HepG2 (cell line): ENCODE measurements around the gene IQCH. TPM values are rescaled to one million over a fixed set of nuclear protein-coding genes. Genes with fewer than 3 reads are reported as not detected.

Source experiments
- ATF5 ChIP-seq: sonication (generic); formaldehyde crosslinking; IDR thresholded peaks from 2 replicates; pipeline ENCODE4 v1.4.0; 2020; ENCODE audit warnings: mild to moderate bottlenecking, low read depth, missing genetic modification reagents
- CREBL2 ChIP-seq: sonication (generic); formaldehyde crosslinking; IDR thresholded peaks from 2 replicates; pipeline ENCODE4 v1.8.1; 2023; ENCODE audit warnings: missing genetic modification reagents, mild to moderate bottlenecking, borderline replicate concordance
- ELF3 ChIP-seq: IDR thresholded peaks from 2 replicates; pipeline ENCODE4 v1.6.1; 2016; ENCODE audit warnings: missing genetic modification reagents, missing compliant biosample characterization
- EZH2 ChIP-seq: conservative IDR thresholded peaks from 2 replicates; pipeline ENCODE4 v1.6.1; 2012; ENCODE audit warnings: mild to moderate bottlenecking, low read depth, low read length, moderate library complexity
- MYPOP ChIP-seq: sonication (generic); formaldehyde crosslinking; IDR thresholded peaks from 2 replicates; pipeline ENCODE4 v1.8.1; 2023; ENCODE audit warnings: mild to moderate bottlenecking, moderate library complexity, missing genetic modification reagents
- POGK ChIP-seq: sonication (generic); formaldehyde crosslinking; conservative IDR thresholded peaks from 2 replicates; pipeline ENCODE4 v1.8.0; 2022; ENCODE audit warnings: mild to moderate bottlenecking, moderate library complexity, missing genetic modification reagents
- PTBP1 ChIP-seq: fragments of 200-400 bp; formaldehyde crosslinking; IDR thresholded peaks from 2 replicates; pipeline ENCODE4 v1.6.1; 2018; ENCODE audit warnings: low read length, low read depth; ENCODE audit not compliant: poor library complexity, severe bottlenecking
- SKI ChIP-seq: fragments of 450-650 bp; IDR thresholded peaks from one replicate; pipeline ENCODE4 v1.6.1; 2018; ENCODE audit warnings: mild to moderate bottlenecking; ENCODE audit not compliant: partially characterized antibody
- ZBTB37 ChIP-seq: sonication (generic); formaldehyde crosslinking; IDR thresholded peaks from 2 replicates; pipeline ENCODE4 v1.4.0; 2020; ENCODE audit warnings: mild to moderate bottlenecking, missing genetic modification reagents
- ZBTB38 ChIP-seq: sonication (generic); formaldehyde crosslinking; IDR thresholded peaks from 2 replicates; pipeline ENCODE4 v1.5.1; 2020; ENCODE audit warnings: mild to moderate bottlenecking, missing genetic modification reagents
- ZC3H13 ChIP-seq: sonication (generic); formaldehyde crosslinking; IDR thresholded peaks from 2 replicates; pipeline ENCODE4 v1.8.1; 2023; ENCODE audit warnings: mild to moderate bottlenecking, missing genetic modification reagents, moderate library complexity
- ZNF24 ChIP-seq: fragments of 450-650 bp; IDR thresholded peaks from 2 replicates; pipeline ENCODE4 v1.6.1; 2017; ENCODE audit warnings: antibody characterized with exemption, mild to moderate bottlenecking
- ZNF331 ChIP-seq: sonication (generic); formaldehyde crosslinking; IDR thresholded peaks from 2 replicates; pipeline ENCODE4 v1.4.0; 2020; ENCODE audit warnings: missing genetic modification reagents
- ZNF335 ChIP-seq: sonication (generic); formaldehyde crosslinking; IDR thresholded peaks from 2 replicates; pipeline ENCODE4 v1.4.0; 2020; ENCODE audit warnings: missing genetic modification reagents
- ZNF597 ChIP-seq: sonication (generic); formaldehyde crosslinking; IDR thresholded peaks from 2 replicates; pipeline ENCODE4 v1.5.0; 2020; ENCODE audit warnings: missing genetic modification reagents
- ZSCAN21 ChIP-seq: sonication (generic); formaldehyde crosslinking; IDR thresholded peaks from 2 replicates; pipeline ENCODE4 v1.8.0; 2022; ENCODE audit warnings: mild to moderate bottlenecking, missing genetic modification reagents, moderate library complexity, borderline replicate concordance
- polyA plus RNA-seq, 8 experiments: library from polyadenylated mRNA; depleted of rRNA in 3 of 8; stranded (reverse) in 7 of 8; unstranded in 1 of 8; fragments of >200 nt; fragmentation: Illumina TruSeq in 4 of 8; extraction: Trizol in 4 of 8; gene quantifications; 2 replicates each; pipeline versions ENCODE4 v1.2.1 to v1.2.3, GENCODE V29; 2011 to 2016; ENCODE audit warnings: low read depth in 4 of 8, missing spikeins in 1 of 8, mixed read lengths in 1 of 8; ENCODE audit not compliant: insufficient read depth in 1 of 8
- total RNA-seq, 5 experiments: library from RNA; depleted of rRNA; stranded (reverse); fragments of >200 nt; fragmentation: Illumina TruSeq; extraction: Trizol; gene quantifications; 2 replicates each; pipeline ENCODE4 v1.2.3, GENCODE V29; 2016; ENCODE audit warnings: low read depth in 1 of 5
- TF ChIP-seq, protein P1 (sequence below): sonication (generic); formaldehyde crosslinking; IDR thresholded peaks from 2 replicates; pipeline ENCODE4 v1.5.0; 2020; ENCODE audit warnings: missing genetic modification reagents

IQCH gene
- total and polyA plus RNA-seq, 2 of the 13 experiments (the other 11 are each of a cell fraction or from before 2014, with no cell fraction given): 0.16 to 0.55 TPM

DNA sequence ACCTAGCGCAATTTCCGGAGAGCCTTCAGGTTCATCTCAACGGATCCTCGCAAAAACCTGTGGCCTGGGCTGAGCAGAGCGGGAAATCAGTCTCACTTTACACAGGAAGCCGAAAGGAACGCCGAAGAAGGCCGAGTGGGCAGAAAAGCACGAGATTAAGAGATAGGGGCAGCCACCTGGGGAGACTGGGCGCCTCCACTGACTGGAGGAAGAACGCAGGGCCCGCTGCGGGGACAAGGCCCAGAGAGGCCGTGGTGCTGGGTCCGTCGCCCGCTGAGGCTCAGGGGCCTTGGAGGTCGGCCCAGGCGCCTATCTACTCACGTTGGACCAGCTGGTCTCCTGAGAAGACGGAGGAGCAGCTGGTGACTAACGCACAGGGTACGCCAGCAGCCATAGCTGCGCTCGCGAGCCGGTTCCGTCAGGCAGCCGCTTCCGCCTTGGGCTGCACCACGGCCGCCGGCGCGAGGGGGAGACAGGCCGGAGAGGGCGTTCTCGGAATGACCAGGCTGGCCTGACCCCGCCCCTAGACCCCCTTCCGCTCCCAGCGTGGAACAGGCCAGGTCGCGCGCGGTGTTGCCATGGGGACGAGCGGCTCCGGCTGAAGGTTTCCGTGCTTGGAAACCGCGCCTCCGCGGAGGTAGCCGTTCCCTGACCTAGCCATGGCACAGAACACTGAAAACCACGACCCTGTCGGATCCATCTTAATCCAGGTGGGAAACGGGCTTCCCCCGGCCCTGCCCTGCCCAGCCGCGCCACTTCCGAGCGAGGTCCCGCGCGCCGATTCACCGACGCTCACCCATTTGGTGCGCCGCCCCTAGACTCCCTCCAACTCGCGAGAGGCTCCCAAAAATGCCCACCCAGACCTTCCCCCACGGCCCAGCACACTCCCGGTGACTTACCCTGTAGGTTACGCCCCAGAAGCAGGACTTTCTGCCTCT, at the start of gene IQCH, which contains the start of gene AAGAB (continued):
- TF ChIP-seq ZNF597 (CRISPR knock-in tag): no peak
- TF ChIP-seq ZBTB37 (CRISPR knock-in tag): no peak
- TF ChIP-seq ZNF335 (CRISPR knock-in tag): peak; percentile 76; the same call in 1 of the 2 replicates
- TF ChIP-seq ZSCAN21 (CRISPR knock-in tag): peak; percentile 19; the same call in 1 of the 2 replicates
- TF ChIP-seq POGK: peak; percentile 91
- TF ChIP-seq ATF5: no peak
- no peak for TF ChIP-seq ZC3H13 (CRISPR knock-in tag)
- TF ChIP-seq, protein P1, sequence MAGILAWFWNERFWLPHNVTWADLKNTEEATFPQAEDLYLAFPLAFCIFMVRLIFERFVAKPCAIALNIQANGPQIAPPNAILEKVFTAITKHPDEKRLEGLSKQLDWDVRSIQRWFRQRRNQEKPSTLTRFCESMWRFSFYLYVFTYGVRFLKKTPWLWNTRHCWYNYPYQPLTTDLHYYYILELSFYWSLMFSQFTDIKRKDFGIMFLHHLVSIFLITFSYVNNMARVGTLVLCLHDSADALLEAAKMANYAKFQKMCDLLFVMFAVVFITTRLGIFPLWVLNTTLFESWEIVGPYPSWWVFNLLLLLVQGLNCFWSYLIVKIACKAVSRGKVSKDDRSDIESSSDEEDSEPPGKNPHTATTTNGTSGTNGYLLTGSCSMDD: no peak
- TF ChIP-seq PTBP1: no peak
- no peak for TF ChIP-seq SKI
- TF ChIP-seq CREBL2 (CRISPR knock-in tag): no peak
- TF ChIP-seq ZNF331 (CRISPR knock-in tag): peak; percentile 52; the same call in 1 of the 2 replicates
- TF ChIP-seq MYPOP (CRISPR knock-in tag): peak; percentile 99
- peak; percentile 92 for TF ChIP-seq ELF3
- no peak for TF ChIP-seq ZBTB38
- no peak for TF ChIP-seq ZNF24
- TF ChIP-seq EZH2: no peak
